Peyer's patch (tissue), 4 donors: ENCODE measurements around the gene ROBO3.

Experiments
- POLR2A ChIP-seq, 2 donors: fragments of 450-650 bp; IDR thresholded peaks; one replicate each; pipeline ENCODE4 v1.5.1; 2017; ENCODE audit warnings: antibody characterized with exemption in 2 of 2, mild to moderate bottlenecking in 2 of 2, moderate library complexity in 2 of 2
- TF ChIP-seq, protein P1 (sequence below), 6 experiments: fragments of 450-650 bp in 4 of 6; fragments of 200-600 bp in 2 of 6; sonication (generic) in 1 of 6; IDR thresholded peaks; one replicate each; pipeline ENCODE4 v1.5.1; 2017 to 2019; ENCODE audit warnings: antibody characterized with exemption in 6 of 6, mild to moderate bottlenecking in 3 of 6, moderate library complexity in 1 of 6

- TF ChIP-seq, protein P1, sequence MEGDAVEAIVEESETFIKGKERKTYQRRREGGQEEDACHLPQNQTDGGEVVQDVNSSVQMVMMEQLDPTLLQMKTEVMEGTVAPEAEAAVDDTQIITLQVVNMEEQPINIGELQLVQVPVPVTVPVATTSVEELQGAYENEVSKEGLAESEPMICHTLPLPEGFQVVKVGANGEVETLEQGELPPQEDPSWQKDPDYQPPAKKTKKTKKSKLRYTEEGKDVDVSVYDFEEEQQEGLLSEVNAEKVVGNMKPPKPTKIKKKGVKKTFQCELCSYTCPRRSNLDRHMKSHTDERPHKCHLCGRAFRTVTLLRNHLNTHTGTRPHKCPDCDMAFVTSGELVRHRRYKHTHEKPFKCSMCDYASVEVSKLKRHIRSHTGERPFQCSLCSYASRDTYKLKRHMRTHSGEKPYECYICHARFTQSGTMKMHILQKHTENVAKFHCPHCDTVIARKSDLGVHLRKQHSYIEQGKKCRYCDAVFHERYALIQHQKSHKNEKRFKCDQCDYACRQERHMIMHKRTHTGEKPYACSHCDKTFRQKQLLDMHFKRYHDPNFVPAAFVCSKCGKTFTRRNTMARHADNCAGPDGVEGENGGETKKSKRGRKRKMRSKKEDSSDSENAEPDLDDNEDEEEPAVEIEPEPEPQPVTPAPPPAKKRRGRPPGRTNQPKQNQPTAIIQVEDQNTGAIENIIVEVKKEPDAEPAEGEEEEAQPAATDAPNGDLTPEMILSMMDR (IDR thresholded peaks at IDR 0.05): no peak
- no peak for TF ChIP-seq POLR2A (IDR thresholded peaks at IDR 0.05)
Measured at GRCh38 chr11:124829986-124830385, 35.2 kb upstream of the ROBO3 start.
